ENCODE data around the gene APCDD1L.

The APCDD1L gene

DNA sequence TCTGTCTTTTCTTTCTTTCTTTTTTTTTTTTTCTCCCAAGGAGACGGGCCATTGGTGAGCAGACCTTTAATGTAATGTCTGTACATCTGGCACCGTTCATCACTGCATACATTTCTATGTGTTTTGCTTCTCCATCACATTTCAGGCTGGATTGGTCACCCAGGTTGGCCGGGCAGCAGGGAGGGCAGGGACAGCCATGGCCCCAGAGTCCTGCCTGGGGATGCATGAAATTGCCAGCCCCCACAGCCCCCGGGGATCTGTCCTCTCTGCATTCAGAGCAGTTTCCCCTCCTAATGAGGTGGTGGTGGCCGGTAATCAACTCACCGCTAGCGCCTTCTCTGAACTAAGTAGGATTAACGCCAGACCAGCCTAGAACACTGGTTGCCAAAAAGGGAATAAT is 50.4 kb downstream of the APCDD1L start:
- H3K9me2 ChIP-seq (ENCODE audit: low read depth, low read length), result no peaks in the 10 kb centered on the region
- H3K4me1 ChIP-seq (ENCODE audit: insufficient read depth, low read length, severe bottlenecking), result no peaks in the 10 kb centered on the region
- H3K4me3 ChIP-seq (ENCODE audit: low read depth, low read length, poor library complexity, severe bottlenecking), result no peak overlapping the region
- no peak for TF ChIP-seq EZH2 (IDR thresholded peaks at IDR 0.05; ENCODE audit: borderline replicate concordance, low read length)
- no peak for TF ChIP-seq CTCF (IDR thresholded peaks at IDR 0.05; ENCODE audit: low read length)
- H3K27me3 ChIP-seq (ENCODE audit: insufficient read depth, low read length), result no peaks in the 10 kb centered on the region
- H3K4me2 ChIP-seq (ENCODE audit: low read length), result no peak overlapping the region
- H2AFZ ChIP-seq (ENCODE audit: low read length), result no peak overlapping the region
- no peaks in the 10 kb centered on the region for H3K36me3 ChIP-seq (ENCODE audit: insufficient read depth, low read length)
- no peaks in the 10 kb centered on the region for H3K79me2 ChIP-seq (ENCODE audit: insufficient read depth, low read length)
- no peak overlapping the region for H3K27ac ChIP-seq (ENCODE audit: low read depth, low read length, poor library complexity, severe bottlenecking)
- H3K9me3 ChIP-seq (ENCODE audit: low read length), result no peaks in the 10 kb centered on the region
- no peaks in the 10 kb centered on the region for H4K20me1 ChIP-seq (ENCODE audit: insufficient read depth, low read length)
- no peak overlapping the region for H3K9ac ChIP-seq (ENCODE audit: low read length)
- H3F3A ChIP-seq (ENCODE audit: insufficient read depth, low read length), result no peaks in the 10 kb centered on the region

GRCh38 chr20:58463256-58463655 is 51.9 kb downstream of the APCDD1L start:
- H3K79me2 ChIP-seq (ENCODE audit: insufficient read depth, low read length), result no peaks in the 10 kb centered on the region
- no peaks in the 10 kb centered on the region for H4K20me1 ChIP-seq (ENCODE audit: insufficient read depth, low read length)
- no peaks in the 10 kb centered on the region for H3F3A ChIP-seq (ENCODE audit: insufficient read depth, low read length)
- H3K4me1 ChIP-seq (ENCODE audit: insufficient read depth, low read length, severe bottlenecking), result peaks cover 8% of the 10 kb centered on the region
- no peak overlapping the region for H3K9ac ChIP-seq (ENCODE audit: low read length)
- no peak overlapping the region for H2AFZ ChIP-seq (ENCODE audit: low read length)
- no peaks in the 10 kb centered on the region for H3K36me3 ChIP-seq (ENCODE audit: insufficient read depth, low read length)
- H3K9me3 ChIP-seq (ENCODE audit: low read length), result no peaks in the 10 kb centered on the region
- no peaks in the 10 kb centered on the region for H3K9me2 ChIP-seq (ENCODE audit: low read depth, low read length)
- no peak overlapping the region for H3K4me3 ChIP-seq (ENCODE audit: low read depth, low read length, poor library complexity, severe bottlenecking)
- TF ChIP-seq EZH2 (IDR thresholded peaks at IDR 0.05; ENCODE audit: borderline replicate concordance, low read length), result no peak
- TF ChIP-seq CTCF (IDR thresholded peaks at IDR 0.05; ENCODE audit: low read length), result no peak
- no peak overlapping the region for H3K27ac ChIP-seq (ENCODE audit: low read depth, low read length, poor library complexity, severe bottlenecking)
- H3K4me2 ChIP-seq (ENCODE audit: low read length), result no peak overlapping the region
- H3K27me3 ChIP-seq (ENCODE audit: insufficient read depth, low read length), result no peaks in the 10 kb centered on the region

DNA sequence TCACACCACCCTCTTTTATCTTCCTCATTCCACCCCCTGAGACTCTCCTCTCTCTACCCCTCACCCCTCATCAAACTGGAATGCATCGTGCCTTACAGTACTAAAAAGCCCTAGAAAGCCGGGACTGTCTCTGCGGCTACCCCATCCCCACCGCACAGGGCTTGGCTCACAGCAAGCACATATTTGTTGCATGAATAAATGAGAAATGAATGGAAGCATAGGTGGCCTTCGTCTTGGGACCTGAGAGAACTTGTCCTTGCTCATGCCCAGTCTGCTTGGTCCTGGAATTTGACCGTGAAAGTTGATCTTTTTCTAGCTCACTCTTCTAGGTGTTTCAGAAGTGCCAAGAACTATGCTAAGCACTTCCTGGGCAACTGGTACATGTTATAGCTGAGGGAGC is 53.3 kb downstream of the APCDD1L start:
- Histone ChIP-seq H3K36me3 (ENCODE audit: insufficient read depth, low read length) (no peaks in the 10 kb centered on the region; the same call in 1 of the 2 replicates), H3F3A (ENCODE audit: insufficient read depth, low read length) (no peaks in the 10 kb centered on the region), H3K27me3 (ENCODE audit: insufficient read depth, low read length) (no peaks in the 10 kb centered on the region), H3K27ac (ENCODE audit: low read depth, low read length, poor library complexity, severe bottlenecking) (no peak overlapping the region), H3K9me3 (ENCODE audit: low read length) (no peaks in the 10 kb centered on the region), H3K9ac (ENCODE audit: low read length) (no peak overlapping the region), H3K4me1 (ENCODE audit: insufficient read depth, low read length, severe bottlenecking) (peaks cover 12% of the 10 kb centered on the region), H3K9me2 (ENCODE audit: low read depth, low read length) (no peaks in the 10 kb centered on the region), H3K4me2 (ENCODE audit: low read length) (no peak overlapping the region), H2AFZ (ENCODE audit: low read length) (no peak overlapping the region), H4K20me1 (ENCODE audit: insufficient read depth, low read length) (no peaks in the 10 kb centered on the region), H3K79me2 (ENCODE audit: insufficient read depth, low read length) (no peaks in the 10 kb centered on the region), H3K4me3 (ENCODE audit: low read depth, low read length, poor library complexity, severe bottlenecking) (no peak overlapping the region)
- TF ChIP-seq EZH2 (IDR thresholded peaks at IDR 0.05; ENCODE audit: borderline replicate concordance, low read length) (no peak), CTCF (IDR thresholded peaks at IDR 0.05; ENCODE audit: low read length) (no peak)
